GM10248 (cell line): ENCODE results near the gene CCR5.

ENCODE experiments used
- CTCF ChIA-PET: fragments of 300-600 bp; sonication (Branson Sonifier 250); formaldehyde crosslinking; extraction: SDS; loops from one replicate; lab custom pipeline; 2021; ENCODE audit warnings: antibody characterized with exemption; lab: Yijun Ruan, JAX
- POLR2A ChIA-PET: fragments of 350-650 bp; sonication (Branson Sonifier 250); formaldehyde crosslinking; extraction: SDS; loops from one replicate; lab custom pipeline; 2020; ENCODE audit warnings: antibody characterized with exemption; lab: Yijun Ruan, JAX
- DNase-seq: peaks from one replicate; pipeline ENCODE4 v3.0.0; 2012; ENCODE audit errors: extremely low spot score
- CTCF ChIP-seq: IDR thresholded peaks from 2 replicates; pipeline ENCODE4 v1.5.1; 2012; ENCODE audit warnings: mild to moderate bottlenecking, low read depth; ENCODE audit errors: extremely low read depth, missing control alignments, control extremely low read depth

CCR5 gene

GRCh38 chr3:46335541-46335940 is 35.2 kb upstream of the CCR5 start:
- no peak for DNase-seq
- no peak for TF ChIP-seq CTCF
- POLR2A ChIA-PET = no interaction called here
- CTCF ChIA-PET = interaction anchor here (1.4 to 2.0 kb wide), 4 partner anchors 11 to 35 kb away, joined by 3 to 4 read pairs (median 4); partner anchors contain the start of genes CCR2 and CCR5

- ChIA-PET CTCF (no interaction called here), POLR2A (no interaction called here)
- DNase-seq = no peak
- TF ChIP-seq CTCF = no peak
Observed at GRCh38 chr3:46337911-46338310, 32.8 kb upstream of the CCR5 start.

- no peak for TF ChIP-seq CTCF
- POLR2A ChIA-PET = no interaction called here
- CTCF ChIA-PET = no interaction called here
Observed at GRCh38 chr3:46338840-46339239, 31.9 kb upstream of the CCR5 start.

GRCh38 chr3:46344476-46344875 is 26.3 kb upstream of the CCR5 start:
- CTCF ChIA-PET = no interaction called here
- no peak for DNase-seq
- TF ChIP-seq CTCF = no peak
- POLR2A ChIA-PET = no interaction called here

More at GRCh38 chr3:46338840-46339239, 31.9 kb upstream of the CCR5 start:
- no peak for DNase-seq

- no peak for DNase-seq
- ChIA-PET POLR2A (no interaction called here), CTCF (no interaction called here)
- no peak for TF ChIP-seq CTCF
Observed at GRCh38 chr3:46348823-46349482, 21.8 kb upstream of the CCR5 start.

- no peak for DNase-seq
- TF ChIP-seq CTCF = no peak
- CTCF ChIA-PET = no interaction called here
- POLR2A ChIA-PET = no interaction called here
Observed at GRCh38 chr3:46349484-46350261, 21.1 kb upstream of the CCR5 start.
